ENCODE measurements around the gene CMTM5.
"Not testable (repeated sequence)": the region's sequence is repeated elsewhere in the genome, so short reads cannot be mapped to it uniquely, and the experiment has no call there.

The CMTM5 gene

GRCh38 chr14:23379366-23380196 is 2.7 kb downstream of the CMTM5 start:
- TF ChIP-seq ZNF274 (IDR thresholded peaks at IDR 0.05; ENCODE audit: low read depth, low read length): no peak
- H3K4me3 ChIP-seq (ENCODE audit: low read length): no peak overlapping the region

GRCh38 chr14:23380197-23380914 is 3.5 kb downstream of the CMTM5 start:
- H3K4me3 ChIP-seq (ENCODE audit: low read length): no peak overlapping the region
- TF ChIP-seq ZNF274 (IDR thresholded peaks at IDR 0.05; ENCODE audit: low read depth, low read length): no peak

- H3K4me3 ChIP-seq (ENCODE audit: low read length): no peak overlapping the region
- TF ChIP-seq ZNF274 (IDR thresholded peaks at IDR 0.05; ENCODE audit: low read depth, low read length): no peak
These were observed 4.1 kb downstream of the CMTM5 start for GRCh38 chr14:23380976-23381375.

GRCh38 chr14:23381871-23382270 is 5.0 kb downstream of the CMTM5 start:
- TF ChIP-seq ZNF274 (IDR thresholded peaks at IDR 0.05; ENCODE audit: low read depth, low read length): no peak
- no peak overlapping the region for H3K4me3 ChIP-seq (ENCODE audit: low read length)

- TF ChIP-seq ZNF274 (IDR thresholded peaks at IDR 0.05; ENCODE audit: low read depth, low read length): no peak
- H3K4me3 ChIP-seq (ENCODE audit: low read length): no peak overlapping the region
These were observed 5.4 kb downstream of the CMTM5 start for GRCh38 chr14:23382276-23382675.

- TF ChIP-seq ZNF274 (IDR thresholded peaks at IDR 0.05; ENCODE audit: low read depth, low read length): no peak
These were observed 6.0 kb downstream of the CMTM5 start for GRCh38 chr14:23382731-23383440.

GRCh38 chr14:23384364-23385080 is 7.7 kb downstream of the CMTM5 start:
- no peak for TF ChIP-seq ZNF274 (IDR thresholded peaks at IDR 0.05; ENCODE audit: low read depth, low read length)

More at GRCh38 chr14:23382731-23383440, 6.0 kb downstream of the CMTM5 start:
- H3K4me3 ChIP-seq (ENCODE audit: low read length): no peak overlapping the region

GRCh38 chr14:23385244-23385641 is 8.4 kb downstream of the CMTM5 start:
- no peak overlapping the region for H3K4me3 ChIP-seq (ENCODE audit: low read length)
- TF ChIP-seq ZNF274 (IDR thresholded peaks at IDR 0.05; ENCODE audit: low read depth, low read length): no peak

More at GRCh38 chr14:23384364-23385080, 7.7 kb downstream of the CMTM5 start:
- no peak overlapping the region for H3K4me3 ChIP-seq (ENCODE audit: low read length)

GRCh38 chr14:23385642-23386265 is 8.9 kb downstream of the CMTM5 start:
- H3K4me3 ChIP-seq (ENCODE audit: low read length): no peak overlapping the region
- no peak for TF ChIP-seq ZNF274 (IDR thresholded peaks at IDR 0.05; ENCODE audit: low read depth, low read length)

- H3K4me3 ChIP-seq (ENCODE audit: low read length): not testable (repeated sequence)
These were observed 9.4 kb downstream of the CMTM5 start for GRCh38 chr14:23386266-23386657.

- no peak overlapping the region for H3K4me3 ChIP-seq (ENCODE audit: low read length)
- no peak for TF ChIP-seq ZNF274 (IDR thresholded peaks at IDR 0.05; ENCODE audit: low read depth, low read length)
These were observed 10.2 kb downstream of the CMTM5 start for GRCh38 chr14:23386999-23387398.

- no peak for TF ChIP-seq ZNF274 (IDR thresholded peaks at IDR 0.05; ENCODE audit: low read depth, low read length)
These were observed 11.4 kb downstream of the CMTM5 start for GRCh38 chr14:23387916-23388882.

More at GRCh38 chr14:23387916-23388882, 11.4 kb downstream of the CMTM5 start:
- H3K4me3 ChIP-seq (ENCODE audit: low read length): no peak overlapping the region

All from GM08714 (cell line).